BLaER1 treated with 17β-estradiol and CSF1 and Interleukin-3, amounts not matched to agents 10 nM and 100 nM (cell line): ENCODE data around the gene FKBP1B.
"Not testable (repeated sequence)": the region's sequence is repeated elsewhere in the genome, so short reads cannot be mapped to it uniquely, and the experiment has no call there.

Source experiments
- H3K27ac ChIP-seq, 11 experiments: shearing (Covaris generic); formaldehyde crosslinking; 2 replicates each; pipeline ENCODE4 v1.8.1; 2022
- H3K27me3 ChIP-seq, 11 experiments: shearing (Covaris generic); formaldehyde crosslinking; 2 replicates each; pipeline ENCODE4 v1.8.1; 2022
- H3K36me3 ChIP-seq, 11 experiments: shearing (Covaris generic); formaldehyde crosslinking; 2 replicates each; pipeline ENCODE4 v1.8.1; 2022
- H3K4me1 ChIP-seq, 10 experiments: shearing (Covaris generic); formaldehyde crosslinking; 2 replicates each; pipeline ENCODE4 v1.8.1; 2022
- H3K4me2 ChIP-seq, 11 experiments: shearing (Covaris generic); formaldehyde crosslinking; 2 replicates each; pipeline ENCODE4 v1.8.1; 2022
- H3K4me3 ChIP-seq, 10 experiments: shearing (Covaris generic); formaldehyde crosslinking; 2 replicates each; pipeline ENCODE4 v1.8.1; 2022
- H3K9ac ChIP-seq, 11 experiments: shearing (Covaris generic); formaldehyde crosslinking; 2 replicates each; pipeline ENCODE4 v1.8.1; 2022
- H3K9me3 ChIP-seq, 11 experiments: shearing (Covaris generic); formaldehyde crosslinking; replicated peaks in 1 of 11; 2 replicates each; pipeline ENCODE4 v1.8.1; 2022
- H4K20me1 ChIP-seq, 11 experiments: shearing (Covaris generic); formaldehyde crosslinking; 2 replicates each; pipeline ENCODE4 v1.8.1; 2022
- Cebpa-rat ChIP-seq, 11 experiments: shearing (Covaris generic); IDR thresholded peaks; 2 replicates each; pipeline ENCODE4 v1.8.1; 2022

The FKBP1B gene

GRCh38 chr2:24101992-24102391 lies 52.5 kb downstream of the FKBP1B start:
- Histone ChIP-seq H3K4me3 (no peak overlapping the region), H3K9me3 (peaks cover 14 to 42% (median 32%) of the 10 kb centered on the region in 11 experiments), H3K36me3 (peaks cover 4 to 47% (median 32%) of the 10 kb centered on the region in 11 experiments; a peak in 18 of 22 replicates), H4K20me1 (no peaks in the 10 kb centered on the region; a peak in 1 of 22 replicates), H3K4me1 (peaks cover 0 to 9% (median 7%) of the 10 kb centered on the region in 10 experiments; a peak in 12 of 20 replicates), H3K27me3 (no peaks in the 10 kb centered on the region), H3K27ac (no peak overlapping the region), H3K9ac (no peak overlapping the region), H3K4me2 (no peak overlapping the region)
- no peak for TF ChIP-seq Cebpa-rat (IDR thresholded peaks at IDR 0.05)

- Histone ChIP-seq H3K9ac (no peak overlapping the region), H3K36me3 (peaks cover 4 to 47% (median 32%) of the 10 kb centered on the region in 11 experiments; a peak in 18 of 22 replicates), H3K27me3 (no peaks in the 10 kb centered on the region), H3K4me2 (no peak overlapping the region), H3K4me3 (no peak overlapping the region), H4K20me1 (no peaks in the 10 kb centered on the region; a peak in 1 of 22 replicates), H3K27ac (no peak overlapping the region), H3K4me1 (peaks cover 0 to 9% (median 7%) of the 10 kb centered on the region in 10 experiments; a peak in 12 of 20 replicates), H3K9me3 (peaks cover 20 to 48% (median 35%) of the 10 kb centered on the region in 11 experiments)
- TF ChIP-seq Cebpa-rat (IDR thresholded peaks at IDR 0.05) = no peak
Measured at GRCh38 chr2:24102677-24103076, 53.1 kb downstream of the FKBP1B start.

GRCh38 chr2:24104110-24104650 lies 54.6 kb downstream of the FKBP1B start:
- Histone ChIP-seq H3K27ac (no peak overlapping the region), H3K4me3 (no peak overlapping the region), H3K27me3 (no peaks in the 10 kb centered on the region), H3K9ac (no peak overlapping the region), H3K9me3 (peaks cover 30 to 58% (median 47%) of the 10 kb centered on the region in 11 experiments), H3K4me1 (peaks cover 0 to 9% (median 7%) of the 10 kb centered on the region in 10 experiments; a peak in 12 of 20 replicates), H4K20me1 (no peaks in the 10 kb centered on the region; a peak in 1 of 22 replicates), H3K4me2 (peak overlapping the region in 5 of 11 experiments; percentile 3 to 33 (median 23); a peak in 4 of 22 replicates), H3K36me3 (peaks cover 4 to 47% (median 32%) of the 10 kb centered on the region in 11 experiments; a peak in 18 of 22 replicates)
- no peak for TF ChIP-seq Cebpa-rat (IDR thresholded peaks at IDR 0.05)

DNA sequence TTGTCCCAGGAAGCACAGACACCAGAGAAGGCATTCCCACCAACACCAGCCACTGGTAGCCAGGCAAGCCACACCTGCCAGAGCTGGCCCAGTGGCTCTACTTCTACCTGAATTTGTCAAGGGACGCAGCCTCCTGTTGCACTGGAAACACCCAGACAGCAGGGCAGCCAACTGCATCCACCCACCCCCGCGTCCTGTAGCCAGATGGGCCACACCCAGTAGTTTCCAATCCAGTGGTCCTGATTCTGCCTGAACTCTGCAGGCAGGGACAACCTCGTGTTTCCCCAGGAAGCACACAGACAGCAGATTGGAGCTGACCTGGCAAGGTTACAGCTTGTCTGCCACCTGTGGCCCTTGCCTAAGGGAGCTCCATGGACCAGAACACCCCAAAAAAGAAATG lies 55.4 kb downstream of the FKBP1B start:
- Histone ChIP-seq H3K4me3 (no peak overlapping the region), H3K4me2 (peak overlapping the region in 5 of 11 experiments; percentile 3 to 33 (median 23); a peak in 5 of 22 replicates), H3K27ac (no peak overlapping the region), H3K27me3 (no peaks in the 10 kb centered on the region), H3K9ac (no peak overlapping the region), H4K20me1 (no peaks in the 10 kb centered on the region; a peak in 1 of 22 replicates), H3K36me3 (peaks cover 4 to 47% (median 32%) of the 10 kb centered on the region in 11 experiments; a peak in 18 of 22 replicates), H3K9me3 (peaks cover 37 to 61% (median 48%) of the 10 kb centered on the region in 11 experiments), H3K4me1 (peaks cover 0 to 9% (median 7%) of the 10 kb centered on the region in 10 experiments; a peak in 12 of 20 replicates)
- no peak for TF ChIP-seq Cebpa-rat (IDR thresholded peaks at IDR 0.05)

DNA sequence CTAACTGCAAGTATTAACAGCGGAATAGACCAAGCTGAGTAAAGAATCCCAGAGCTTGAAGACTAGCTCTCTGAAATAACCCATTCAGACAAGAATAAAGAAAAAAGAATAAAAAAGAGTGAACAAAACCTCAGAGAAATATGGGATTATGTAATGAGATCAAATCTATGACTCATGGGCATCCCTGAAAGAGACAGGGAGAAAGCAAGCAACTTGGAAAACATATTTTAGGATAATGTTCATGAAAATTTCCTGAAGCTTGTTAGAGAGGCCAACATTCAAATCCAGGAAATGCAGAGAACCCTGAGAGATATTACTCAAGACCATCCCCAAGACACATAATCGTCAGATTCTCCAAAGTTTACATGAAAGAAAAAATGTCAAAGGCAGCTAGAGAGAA lies 56.3 kb downstream of the FKBP1B start:
- no peak overlapping the region for H3K4me2 ChIP-seq
- H3K36me3 ChIP-seq = peaks cover 4 to 47% (median 32%) of the 10 kb centered on the region in 11 experiments; a peak in 18 of 22 replicates
- H3K9me3 ChIP-seq = peaks cover 37 to 61% (median 48%) of the 10 kb centered on the region in 11 experiments

GRCh38 chr2:24106786-24107185 lies 57.2 kb downstream of the FKBP1B start:
- peaks cover under 1 to 43% (median 29%) of the 10 kb centered on the region in 11 experiments; a peak in 18 of 22 replicates for H3K36me3 ChIP-seq
- H3K27me3 ChIP-seq = no peaks in the 10 kb centered on the region
- no peak overlapping the region for H3K4me2 ChIP-seq
- H3K9ac ChIP-seq = no peak overlapping the region
- no peak overlapping the region for H3K27ac ChIP-seq
- no peaks in the 10 kb centered on the region for H4K20me1 ChIP-seq
- no peak overlapping the region for H3K4me3 ChIP-seq
- TF ChIP-seq Cebpa-rat (IDR thresholded peaks at IDR 0.05) = no peak
- peaks cover 0 to 9% (median 7%) of the 10 kb centered on the region in 10 experiments; a peak in 12 of 20 replicates for H3K4me1 ChIP-seq
- peaks cover 37 to 61% (median 48%) of the 10 kb centered on the region in 11 experiments for H3K9me3 ChIP-seq

More for the DNA sequence above, 56.3 kb downstream of the FKBP1B start:
- Histone ChIP-seq H3K4me1 (peaks cover 0 to 9% (median 7%) of the 10 kb centered on the region in 10 experiments; a peak in 12 of 20 replicates), H3K4me3 (no peak overlapping the region), H3K27me3 (no peaks in the 10 kb centered on the region), H3K27ac (no peak overlapping the region), H3K9ac (no peak overlapping the region), H4K20me1 (no peaks in the 10 kb centered on the region; a peak in 1 of 22 replicates)
- no peak for TF ChIP-seq Cebpa-rat (IDR thresholded peaks at IDR 0.05)

DNA sequence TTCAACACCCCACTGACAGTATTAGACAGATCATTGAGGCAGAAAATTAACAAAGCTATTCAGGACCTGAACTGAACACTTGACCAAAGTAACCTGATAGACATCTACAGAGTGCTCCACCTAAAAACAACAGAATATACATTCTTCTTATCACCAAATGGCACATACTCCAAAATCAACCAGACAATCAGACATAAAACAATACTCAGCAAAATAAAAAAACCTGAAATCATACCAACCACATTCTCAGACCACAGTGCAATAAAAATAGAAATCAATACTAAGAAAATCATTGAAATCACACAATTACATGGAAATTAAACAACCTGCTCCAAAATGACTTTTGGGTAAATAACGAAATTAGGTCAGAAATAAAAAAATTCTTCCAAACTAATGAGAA lies 57.8 kb downstream of the FKBP1B start:
- Histone ChIP-seq H3K27me3 (no peaks in the 10 kb centered on the region), H3K4me1 (peaks cover 0 to 9% (median 7%) of the 10 kb centered on the region in 10 experiments; a peak in 12 of 20 replicates), H3K4me3 (no peak overlapping the region), H4K20me1 (no peaks in the 10 kb centered on the region), H3K4me2 (no peak overlapping the region), H3K27ac (no peak overlapping the region), H3K36me3 (peaks cover 0 to 41% (median 26%) of the 10 kb centered on the region in 11 experiments; a peak in 17 of 22 replicates), H3K9me3 (peaks cover 37 to 61% (median 48%) of the 10 kb centered on the region in 11 experiments), H3K9ac (no peak overlapping the region)
- no peak for TF ChIP-seq Cebpa-rat (IDR thresholded peaks at IDR 0.05)

DNA sequence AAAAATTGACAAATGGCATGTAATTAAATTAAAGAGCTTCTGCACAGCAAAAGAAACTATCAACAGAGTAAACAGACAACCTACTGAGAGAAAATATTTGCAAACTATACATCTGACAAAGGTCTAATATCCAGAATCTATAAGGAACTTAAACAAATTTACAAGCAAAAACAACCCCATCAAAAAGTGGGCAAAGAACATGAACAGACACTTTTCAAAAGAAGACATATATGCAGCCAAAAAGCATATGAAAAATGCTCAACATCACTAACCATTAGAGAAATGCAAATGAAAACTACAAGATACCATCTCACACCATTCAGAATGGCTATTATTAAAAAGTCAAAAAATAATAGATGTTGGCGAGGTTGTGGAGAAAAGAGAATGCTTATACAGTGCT lies 59.9 kb downstream of the FKBP1B start:
- H3K27ac ChIP-seq = not testable (repeated sequence)

DNA sequence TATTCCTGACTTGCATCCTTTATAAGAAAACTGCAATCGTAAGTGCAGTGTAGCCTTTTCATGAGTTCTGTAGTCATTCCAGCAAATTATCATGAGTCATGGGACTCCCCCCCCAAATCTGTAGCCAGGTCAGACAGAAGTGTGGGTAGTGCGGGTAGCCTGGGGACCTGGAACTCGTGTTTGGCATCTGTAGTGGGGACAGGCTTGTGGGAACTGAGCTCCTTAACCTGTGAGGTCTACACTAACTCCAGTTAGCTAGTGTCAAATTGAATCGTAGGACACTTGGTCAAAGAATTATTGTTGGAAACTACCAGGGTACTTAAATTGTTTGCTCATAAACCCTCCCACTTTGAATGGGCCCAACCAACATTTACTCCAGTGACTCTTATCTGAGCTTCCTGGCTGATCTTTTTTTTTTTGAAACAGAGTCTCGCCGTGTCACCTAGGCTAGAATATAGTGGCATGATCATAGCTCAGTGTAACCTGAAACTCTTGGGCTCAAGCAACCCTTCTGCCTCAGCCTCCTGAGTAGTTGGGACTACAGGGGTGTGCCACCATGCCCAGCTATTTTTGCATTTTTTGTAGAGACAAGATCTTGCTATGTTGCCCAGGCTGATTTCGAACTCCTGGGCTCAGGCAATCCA lies 61.2 kb downstream of the FKBP1B start:
- no peak overlapping the region for H3K4me2 ChIP-seq
- H3K4me1 ChIP-seq = no peaks in the 10 kb centered on the region
- H3K9ac ChIP-seq = no peak overlapping the region
- no peak overlapping the region for H3K4me3 ChIP-seq
- peaks cover 26 to 52% (median 42%) of the 10 kb centered on the region in 11 experiments for H3K9me3 ChIP-seq
- no peaks in the 10 kb centered on the region for H3K27me3 ChIP-seq
- no peak overlapping the region for H3K27ac ChIP-seq
- no peaks in the 10 kb centered on the region for H4K20me1 ChIP-seq
- no peak for TF ChIP-seq Cebpa-rat (IDR thresholded peaks at IDR 0.05)
- H3K36me3 ChIP-seq = peaks cover 0 to 35% (median 14%) of the 10 kb centered on the region in 11 experiments; a peak in 13 of 22 replicates

More for the DNA sequence above, 59.9 kb downstream of the FKBP1B start:
- not testable (repeated sequence) for H3K4me2 ChIP-seq, H3K4me1 ChIP-seq, H3K27me3 ChIP-seq, H3K9ac ChIP-seq, H4K20me1 ChIP-seq, H3K4me3 ChIP-seq
- Histone ChIP-seq H3K36me3 (peaks cover 0 to 40% (median 17%) of the 10 kb centered on the region in 11 experiments; a peak in 15 of 22 replicates), H3K9me3 (peaks cover 30 to 61% (median 48%) of the 10 kb centered on the region in 11 experiments)
